HEK293T (cell line): ENCODE data around the gene SPDYE3.
"Not testable (repeated sequence)": the region's sequence is repeated elsewhere in the genome, so short reads cannot be mapped to it uniquely, and the experiment has no call there.

Experiments
- CTCF ChIA-PET: fragments of 350-600 bp; formaldehyde crosslinking; extraction: SDS; loops from one replicate; lab custom pipeline; 2021; ENCODE audit warnings: antibody characterized with exemption, inconsistent platforms; lab: Yijun Ruan, JAX
- POLR2A ChIA-PET: fragments of 350-600 bp; formaldehyde crosslinking; extraction: SDS; loops from one replicate; lab custom pipeline; 2020; ENCODE audit warnings: antibody characterized with exemption, inconsistent platforms; lab: Yijun Ruan, JAX
- DNase-seq: peaks from one replicate; pipeline ENCODE4 v3.0.0; 2012; ENCODE audit warnings: mixed read lengths; ENCODE audit errors: extremely low spot score
- ARNT ChIP-seq: fragments of 450-650 bp; IDR thresholded peaks from 2 replicates; pipeline ENCODE4 v1.6.1; 2017; ENCODE audit warnings: mild to moderate bottlenecking
- BHLHE40 ChIP-seq: fragments of 450-650 bp; IDR thresholded peaks from 2 replicates; pipeline ENCODE4 v1.6.1; 2016; ENCODE audit warnings: mild to moderate bottlenecking, moderate library complexity, borderline replicate concordance
- CTBP1 ChIP-seq: fragments of 450-650 bp; IDR thresholded peaks from 2 replicates; pipeline ENCODE4 v1.6.1; 2016; ENCODE audit warnings: borderline replicate concordance
- ELF4 ChIP-seq: fragments of 450-650 bp; IDR thresholded peaks from 2 replicates; pipeline ENCODE4 v1.6.1; 2017; ENCODE audit warnings: antibody characterized with exemption
- FOXA1 ChIP-seq: fragments of 450-650 bp; IDR thresholded peaks from 2 replicates; pipeline ENCODE4 v1.6.1; 2016; ENCODE audit warnings: mild to moderate bottlenecking
- FOXK2 ChIP-seq: fragments of 450-650 bp; IDR thresholded peaks from 2 replicates; pipeline ENCODE4 v1.6.1; 2016; ENCODE audit warnings: mild to moderate bottlenecking
- FOXM1 ChIP-seq: fragments of 450-650 bp; IDR thresholded peaks from 2 replicates; pipeline ENCODE4 v1.6.1; 2017; ENCODE audit warnings: mild to moderate bottlenecking, borderline replicate concordance
- HDGF ChIP-seq: fragments of 450-650 bp; IDR thresholded peaks from 2 replicates; pipeline ENCODE4 v1.6.1; 2017; ENCODE audit warnings: antibody characterized with exemption, borderline replicate concordance
- L3MBTL2 ChIP-seq: fragments of 450-650 bp; conservative IDR thresholded peaks from 2 replicates; pipeline ENCODE4 v1.6.1; 2016; ENCODE audit warnings: mild to moderate bottlenecking
- LEF1 ChIP-seq: fragments of 450-650 bp; IDR thresholded peaks from 2 replicates; pipeline ENCODE4 v1.6.1; 2017; ENCODE audit warnings: mild to moderate bottlenecking, borderline replicate concordance
- NFRKB ChIP-seq: fragments of 450-650 bp; IDR thresholded peaks from 2 replicates; pipeline ENCODE4 v1.6.1; 2016; ENCODE audit warnings: mild to moderate bottlenecking, moderate library complexity
- PKNOX1 ChIP-seq: fragments of 450-650 bp; IDR thresholded peaks from 2 replicates; pipeline ENCODE4 v1.6.1; 2016
- SP1 ChIP-seq: fragments of 450-650 bp; IDR thresholded peaks from 2 replicates; pipeline ENCODE4 v1.6.1; 2017
- SUZ12 ChIP-seq: fragments of 450-650 bp; IDR thresholded peaks from 2 replicates; pipeline ENCODE4 v1.6.1; 2016; ENCODE audit warnings: mild to moderate bottlenecking
- TARDBP ChIP-seq: fragments of 450-650 bp; IDR thresholded peaks from 2 replicates; pipeline ENCODE4 v1.6.1; 2016
- ZNF384 ChIP-seq: fragments of 450-650 bp; IDR thresholded peaks from 2 replicates; pipeline ENCODE4 v1.6.1; 2016

SPDYE3 gene

GRCh38 chr7:100364480-100364879 is 57.0 kb downstream of the SPDYE3 start:
- POLR2A ChIA-PET: no interaction called here
- DNase-seq: no peak

GRCh38 chr7:100365998-100366367 is 58.5 kb downstream of the SPDYE3 start:
- DNase-seq, CTCF ChIA-PET, POLR2A ChIA-PET: not testable (repeated sequence)

More at GRCh38 chr7:100364480-100364879, 57.0 kb downstream of the SPDYE3 start:
- CTCF ChIA-PET: no interaction called here
- TF ChIP-seq ZNF384 (no peak), SUZ12 (no peak), HDGF (no peak), ELF4 (no peak), FOXK2 (no peak), LEF1 (no peak), L3MBTL2 (no peak), TARDBP (no peak), FOXA1 (no peak), ARNT (no peak), CTBP1 (no peak), FOXM1 (no peak), NFRKB (no peak), PKNOX1 (no peak), SP1 (no peak), BHLHE40 (no peak)

- ChIA-PET POLR2A (no interaction called here), CTCF (no interaction called here)
- DNase-seq: no peak
- no peak for TF ChIP-seq FOXK2
- no peak for TF ChIP-seq SP1
- TF ChIP-seq ARNT: no peak
- no peak for TF ChIP-seq ZNF384
- no peak for TF ChIP-seq SUZ12
- no peak for TF ChIP-seq HDGF
- no peak for TF ChIP-seq L3MBTL2
- no peak for TF ChIP-seq TARDBP
Measured at GRCh38 chr7:100366411-100367250, 59.1 kb downstream of the SPDYE3 start.

GRCh38 chr7:100367251-100367620 is 59.7 kb downstream of the SPDYE3 start:
- ChIA-PET CTCF (no interaction called here), POLR2A (no interaction called here)
- TF ChIP-seq ZNF384: no peak
- TF ChIP-seq SUZ12: no peak
- TF ChIP-seq ARNT: no peak
- TF ChIP-seq FOXM1: no peak
- TF ChIP-seq FOXA1: no peak
- TF ChIP-seq ELF4: no peak
- no peak for TF ChIP-seq L3MBTL2
- no peak for DNase-seq

- no peak for TF ChIP-seq FOXK2
- no peak for TF ChIP-seq FOXM1
- no peak for TF ChIP-seq ELF4
- TF ChIP-seq ARNT: no peak
- ChIA-PET POLR2A (no interaction called here), CTCF (interaction anchor here (0.6 kb wide), 1 partner anchor 21 kb away, joined by 3 read pairs; no protein-coding TSS in a partner anchor)
- no peak for DNase-seq
Measured at GRCh38 chr7:100367676-100368613, 60.4 kb downstream of the SPDYE3 start.

- ChIA-PET CTCF (no interaction called here), POLR2A (no interaction called here)
- DNase-seq: no peak
- no peak for TF ChIP-seq ZNF384
- TF ChIP-seq TARDBP: no peak
- TF ChIP-seq ARNT: no peak
- no peak for TF ChIP-seq L3MBTL2
- TF ChIP-seq SP1: no peak
- no peak for TF ChIP-seq SUZ12
- no peak for TF ChIP-seq HDGF
- no peak for TF ChIP-seq FOXM1
- TF ChIP-seq CTBP1: no peak
- no peak for TF ChIP-seq BHLHE40
- TF ChIP-seq ELF4: no peak
- TF ChIP-seq FOXA1: no peak
- no peak for TF ChIP-seq LEF1
Measured at GRCh38 chr7:100369105-100369504, 61.6 kb downstream of the SPDYE3 start.

- ChIA-PET CTCF (no interaction called here), POLR2A (no interaction called here)
- no peak for TF ChIP-seq LEF1
- TF ChIP-seq TARDBP: no peak
- no peak for TF ChIP-seq FOXK2
- no peak for TF ChIP-seq FOXM1
- TF ChIP-seq FOXA1: no peak
- TF ChIP-seq L3MBTL2: no peak
- TF ChIP-seq ZNF384: no peak
- TF ChIP-seq PKNOX1: no peak
- TF ChIP-seq BHLHE40: no peak
- no peak for DNase-seq
Measured at GRCh38 chr7:100370303-100370702, 62.8 kb downstream of the SPDYE3 start.
